Measurements from ENCODE around the gene PTPRN2. TPM values are rescaled to one million over a fixed set of nuclear protein-coding genes. Genes with fewer than 3 reads are reported as not detected.

PTPRN2 gene
- total and polyA plus RNA-seq, 2 of the 8 experiments (the other 6 are each of a cell fraction or from before 2014, with no cell fraction given), result 2.6 to 4.5 TPM

- no peak for TF ChIP-seq CHD7 (IDR thresholded peaks at IDR 0.05; ENCODE audit: insufficient replicate concordance, low read length)
These were observed 1001.1 kb downstream of the PTPRN2 start (continued) for GRCh38 chr7:157586426-157586955.

Data from H1 (cell line).